Measurements from ENCODE around the gene ZKSCAN7. TPM values are rescaled to one million over a fixed set of nuclear protein-coding genes. Genes with fewer than 3 reads are reported as not detected.

The ZKSCAN7 gene
- 10 to 100 TPM in 1 of 4 donors, 1 to 10 TPM in 3; 2.4 to 20.0 (median 5.6) TPM for total RNA-seq

DNA sequence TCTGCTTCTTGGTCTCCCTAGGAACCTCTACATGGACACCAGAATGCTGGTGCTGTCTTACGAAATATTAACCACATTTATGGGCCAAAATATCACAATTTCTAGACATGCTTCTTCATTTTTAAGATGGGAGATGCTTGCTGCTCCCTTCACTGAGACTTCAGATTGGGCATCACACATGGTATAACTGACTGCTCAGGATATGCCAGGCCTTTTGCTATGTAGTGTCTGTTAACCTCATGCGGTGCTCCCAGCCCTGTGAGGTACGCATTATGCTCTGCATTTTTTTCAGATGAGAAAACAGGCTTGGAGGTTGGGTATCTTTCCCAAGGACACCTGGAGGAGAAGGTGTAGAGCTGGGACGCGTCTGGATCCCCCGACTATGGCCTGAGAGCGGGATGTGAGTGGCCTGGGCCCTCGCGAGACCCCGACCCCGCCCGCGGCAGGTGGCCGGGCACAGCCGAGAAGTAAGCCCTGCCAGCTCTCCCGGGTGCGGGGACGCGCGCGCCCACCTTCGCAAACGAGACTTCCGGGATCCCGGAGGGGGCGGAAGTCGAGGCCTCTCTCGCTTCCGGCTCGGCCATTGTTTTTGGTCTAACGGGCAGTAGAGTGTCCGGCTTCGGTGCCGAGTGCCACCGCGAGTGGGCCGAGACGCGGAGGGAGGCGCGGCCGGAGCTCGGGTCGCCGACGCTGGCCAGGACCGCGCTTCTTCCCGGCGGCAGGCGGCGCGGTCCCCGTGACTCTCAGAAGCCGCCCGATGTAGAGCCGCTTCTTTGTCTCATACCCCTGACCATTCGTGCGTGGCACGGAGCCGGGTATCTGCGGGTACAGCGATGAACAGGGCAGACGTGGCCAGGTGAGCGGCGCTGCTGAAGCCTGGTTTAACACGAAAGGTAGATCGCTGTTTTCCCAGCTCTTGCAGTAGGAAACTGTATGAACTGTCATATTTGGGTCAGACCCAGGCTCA, at the start of gene ZKSCAN7:
TSS of gene ZKSCAN7 (plus strand) at position 568 of the 967 bp plus-strand sequence. CDS start 1,855 bp downstream, outside the sequence.
- peak; percentile 33 to 53 for DNase-seq
- Histone ChIP-seq H3K4me1 (no peaks in the 10 kb centered on the region), H3K27me3 (no peaks in the 10 kb centered on the region), H3K36me3 (no peaks in the 10 kb centered on the region), H3K4me3 (peak within 1 kb of the TSS; percentile 62 to 71), H3K9me3 (no peaks in the 10 kb centered on the region), H3K27ac (peak within 1 kb of the TSS; percentile 68 to 69)
- TF ChIP-seq, protein P1, sequence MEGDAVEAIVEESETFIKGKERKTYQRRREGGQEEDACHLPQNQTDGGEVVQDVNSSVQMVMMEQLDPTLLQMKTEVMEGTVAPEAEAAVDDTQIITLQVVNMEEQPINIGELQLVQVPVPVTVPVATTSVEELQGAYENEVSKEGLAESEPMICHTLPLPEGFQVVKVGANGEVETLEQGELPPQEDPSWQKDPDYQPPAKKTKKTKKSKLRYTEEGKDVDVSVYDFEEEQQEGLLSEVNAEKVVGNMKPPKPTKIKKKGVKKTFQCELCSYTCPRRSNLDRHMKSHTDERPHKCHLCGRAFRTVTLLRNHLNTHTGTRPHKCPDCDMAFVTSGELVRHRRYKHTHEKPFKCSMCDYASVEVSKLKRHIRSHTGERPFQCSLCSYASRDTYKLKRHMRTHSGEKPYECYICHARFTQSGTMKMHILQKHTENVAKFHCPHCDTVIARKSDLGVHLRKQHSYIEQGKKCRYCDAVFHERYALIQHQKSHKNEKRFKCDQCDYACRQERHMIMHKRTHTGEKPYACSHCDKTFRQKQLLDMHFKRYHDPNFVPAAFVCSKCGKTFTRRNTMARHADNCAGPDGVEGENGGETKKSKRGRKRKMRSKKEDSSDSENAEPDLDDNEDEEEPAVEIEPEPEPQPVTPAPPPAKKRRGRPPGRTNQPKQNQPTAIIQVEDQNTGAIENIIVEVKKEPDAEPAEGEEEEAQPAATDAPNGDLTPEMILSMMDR (IDR thresholded peaks at IDR 0.05) = no peak
- no peak for TF ChIP-seq POLR2A (IDR thresholded peaks at IDR 0.05)
- intact Hi-C loops (cut with DNase I; ENCODE audit: low total_unique reads) = no loop called here

DNA sequence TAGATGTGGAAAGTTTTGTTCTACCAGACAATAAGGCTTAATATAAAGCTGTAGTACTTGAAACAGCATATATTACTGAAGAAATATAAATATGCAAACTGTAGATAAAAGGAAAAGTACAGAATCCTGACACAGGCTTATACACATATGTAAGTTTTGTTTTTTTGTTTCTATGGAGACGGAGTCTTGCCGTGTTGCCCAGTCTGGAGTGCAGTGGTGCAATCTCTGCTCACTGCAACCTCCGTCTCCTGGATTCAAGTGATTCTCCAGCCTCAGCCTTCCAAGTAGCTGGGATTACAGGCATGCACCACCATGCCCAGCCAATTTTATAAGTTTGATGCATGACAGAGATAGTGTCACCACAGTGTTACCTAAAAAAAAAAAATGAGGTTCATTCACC, 48.4 kb upstream of the ZKSCAN7 start:
- Histone ChIP-seq H3K9me3 (peaks cover 0 to 3% of the 10 kb centered on the region in 2 donors), H3K27ac (no peak overlapping the region), H3K27me3 (no peaks in the 10 kb centered on the region), H3K4me1 (peaks cover 0 to 5% of the 10 kb centered on the region in 2 donors), H3K4me3 (no peak overlapping the region), H3K36me3 (no peaks in the 10 kb centered on the region)
- intact Hi-C loops (cut with DNase I; ENCODE audit: low total_unique reads) = no loop called here
- TF ChIP-seq, protein P1 (IDR thresholded peaks at IDR 0.05) = no peak
- no peak for TF ChIP-seq POLR2A (IDR thresholded peaks at IDR 0.05)
- DNase-seq = no peak

DNA sequence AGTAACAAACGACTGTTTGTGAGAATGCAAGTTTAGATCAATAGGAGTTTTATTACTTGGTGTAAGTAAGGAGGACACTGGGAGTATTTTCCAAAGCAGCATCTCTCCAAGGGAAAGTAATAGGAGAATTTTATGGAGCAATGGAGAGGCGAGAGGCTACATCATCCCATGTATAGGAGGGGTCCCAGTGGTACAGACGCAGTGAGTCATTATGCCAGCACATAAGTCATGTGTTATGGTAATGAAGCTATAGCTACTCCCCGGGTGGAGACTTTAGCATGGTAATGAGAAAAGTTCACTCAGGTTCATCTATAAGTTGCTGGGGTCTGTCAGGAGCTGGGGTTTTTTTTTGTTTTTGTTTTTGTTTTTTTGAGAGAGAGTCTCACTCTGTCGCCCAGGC, 48.0 kb upstream of the ZKSCAN7 start:
- DNase-seq = no peak
- H3K4me3 ChIP-seq = no peak overlapping the region
- H3K9me3 ChIP-seq = peaks cover 0 to 3% of the 10 kb centered on the region in 2 donors
- peaks cover 0 to 8% of the 10 kb centered on the region in 2 donors for H3K4me1 ChIP-seq
- TF ChIP-seq, protein P1 (IDR thresholded peaks at IDR 0.05) = no peak
- H3K27me3 ChIP-seq = no peaks in the 10 kb centered on the region
- H3K27ac ChIP-seq = no peak overlapping the region
- no peaks in the 10 kb centered on the region for H3K36me3 ChIP-seq
- intact Hi-C loops (cut with DNase I; ENCODE audit: low total_unique reads) = no loop called here

DNA sequence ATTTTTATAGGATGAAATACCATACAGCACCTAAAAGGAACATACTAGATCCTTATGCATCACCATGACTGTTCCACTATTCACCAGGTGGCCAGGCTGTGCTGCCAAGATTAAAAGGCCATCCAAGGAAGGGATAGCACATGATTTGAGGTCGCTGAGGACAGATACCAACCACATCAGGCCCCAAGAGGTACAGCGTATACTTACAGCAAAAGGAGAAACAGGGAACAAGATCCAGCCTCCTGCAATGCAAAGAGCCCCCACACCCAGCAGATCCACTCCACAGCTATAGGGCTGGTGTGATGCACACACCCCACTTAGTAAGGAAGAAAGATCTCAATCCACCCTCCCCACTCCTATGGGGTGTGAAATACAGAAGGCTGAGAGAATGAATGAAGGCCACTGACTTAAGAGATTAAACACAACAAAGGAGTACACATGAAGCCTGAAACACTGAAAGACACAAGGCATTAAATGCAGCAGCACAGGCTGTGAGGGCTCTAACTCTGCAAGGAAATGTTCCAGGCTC, 45.5 kb upstream of the ZKSCAN7 start:
- H3K36me3 ChIP-seq = no peaks in the 10 kb centered on the region
- H3K27ac ChIP-seq = peak overlapping the region in 1 of 2 donors; percentile 96
- H3K4me1 ChIP-seq = peaks cover 0 to 8% of the 10 kb centered on the region in 2 donors
- H3K4me3 ChIP-seq = peak overlapping the region; percentile 61 to 92
- TF ChIP-seq, protein P1 (IDR thresholded peaks at IDR 0.05) = no peak
- no peak for TF ChIP-seq POLR2A (IDR thresholded peaks at IDR 0.05)
- intact Hi-C loops (cut with DNase I; ENCODE audit: low total_unique reads) = no loop called here
- DNase-seq = no peak
- peaks cover 0 to 3% of the 10 kb centered on the region in 2 donors for H3K9me3 ChIP-seq
- no peaks in the 10 kb centered on the region for H3K27me3 ChIP-seq

DNA sequence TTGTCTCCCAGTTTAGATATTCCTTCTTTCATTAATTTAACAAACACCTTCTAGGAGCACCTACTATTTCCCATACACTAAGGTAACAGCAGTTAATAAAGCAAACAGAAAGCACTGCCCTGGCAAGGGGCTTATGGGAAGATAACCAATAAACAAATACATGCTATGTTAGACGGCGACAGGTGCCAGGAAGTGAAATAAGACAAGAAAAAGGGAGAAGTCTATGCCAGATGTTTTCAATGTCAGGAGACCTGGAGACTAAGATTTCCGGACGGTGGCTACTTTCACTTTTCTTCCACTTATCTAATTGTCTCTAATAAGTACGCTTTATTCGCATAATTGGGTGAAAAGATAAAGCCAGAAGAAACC, 45.0 kb upstream of the ZKSCAN7 start:
- intact Hi-C loops (cut with DNase I; ENCODE audit: low total_unique reads) = no loop called here
- Histone ChIP-seq H3K36me3 (no peaks in the 10 kb centered on the region), H3K27ac (peak overlapping the region; percentile 92 to 96), H3K27me3 (no peaks in the 10 kb centered on the region), H3K9me3 (peaks cover 0 to 3% of the 10 kb centered on the region in 2 donors), H3K4me3 (peak overlapping the region; percentile 61 to 92), H3K4me1 (peaks cover 0 to 8% of the 10 kb centered on the region in 2 donors)
- TF ChIP-seq, protein P1 (IDR thresholded peaks at IDR 0.05) = no peak
- TF ChIP-seq POLR2A (IDR thresholded peaks at IDR 0.05) = no peak
- DNase-seq = no peak
